GM19395 (cell line): ENCODE results near the gene NTRK1.

ENCODE experiments used
- ATAC-seq: cut with Tn5 transposase; IDR thresholded peaks from one replicate; pipeline ENCODE4 v1.9.1; 2021; ENCODE audit warnings: mild to moderate bottlenecking, moderate library complexity; ENCODE audit not compliant: unreplicated experiment

Gene NTRK1

GRCh38 chr1:156895455-156895812 is 34.8 kb downstream of the NTRK1 start:
- no peak for ATAC-seq

- ATAC-seq = no peak
These were observed 35.3 kb downstream of the NTRK1 start for GRCh38 chr1:156895927-156896326.

- ATAC-seq = no peak
These were observed 35.9 kb downstream of the NTRK1 start for GRCh38 chr1:156896490-156897033.

- no peak for ATAC-seq
These were observed 36.6 kb downstream of the NTRK1 start for GRCh38 chr1:156897078-156897825.

GRCh38 chr1:156898161-156898566 is 37.5 kb downstream of the NTRK1 start:
- ATAC-seq = no peak

- no peak for ATAC-seq
These were observed 38.5 kb downstream of the NTRK1 start for GRCh38 chr1:156898971-156899664.

- no peak for ATAC-seq
These were observed 39.5 kb downstream of the NTRK1 start for GRCh38 chr1:156899956-156900718.

- ATAC-seq = no peak
These were observed 40.4 kb downstream of the NTRK1 start for GRCh38 chr1:156900896-156901589.

GRCh38 chr1:156901590-156901900 is 40.9 kb downstream of the NTRK1 start:
- no peak for ATAC-seq

GRCh38 chr1:156901966-156902915 is 41.6 kb downstream of the NTRK1 start:
- ATAC-seq = no peak

GRCh38 chr1:156903328-156904091 is 42.8 kb downstream of the NTRK1 start:
- no peak for ATAC-seq

- no peak for ATAC-seq
These were observed 43.7 kb downstream of the NTRK1 start for GRCh38 chr1:156904187-156904959.

- ATAC-seq = no peak
These were observed 44.5 kb downstream of the NTRK1 start for GRCh38 chr1:156905176-156905575.

GRCh38 chr1:156905651-156906050 is 45.0 kb downstream of the NTRK1 start:
- no peak for ATAC-seq

GRCh38 chr1:156906206-156906906 is 45.7 kb downstream of the NTRK1 start:
- no peak for ATAC-seq

GRCh38 chr1:156908541-156908940 is 47.9 kb downstream of the NTRK1 start:
- no peak for ATAC-seq

- no peak for ATAC-seq
These were observed 48.3 kb downstream of the NTRK1 start for GRCh38 chr1:156908955-156909354.

- ATAC-seq = no peak
These were observed 49.0 kb downstream of the NTRK1 start for GRCh38 chr1:156909671-156910070.
